ENCODE measurements around the gene SEMA3G. TPM values are rescaled to one million over a fixed set of nuclear protein-coding genes. Genes with fewer than 3 reads are reported as not detected.

The SEMA3G gene
- polyA plus RNA-seq, 1 donor (not counting 4 experiments of a cell fraction or from before 2014, with no cell fraction given): 0.07 TPM

- Histone ChIP-seq H3K36me3 (ENCODE audit: control insufficient read depth in 2 of 2, extremely low read depth in 1 of 2, insufficient read depth in 2 of 2, low read length in 2 of 2) (peaks cover 12 to 34% of the 10 kb centered on the region in 2 experiments), H3K9me3 (ENCODE audit: control insufficient read depth, low read depth, low read length) (no peaks in the 10 kb centered on the region), H3K27me3 (ENCODE audit: control insufficient read depth, extremely low read depth, insufficient read depth, low read length) (no peaks in the 10 kb centered on the region), H4K20me1 (ENCODE audit: control insufficient read depth, extremely low read depth, insufficient read depth, low read length) (peaks cover 15% of the 10 kb centered on the region), H3K9ac (ENCODE audit: control insufficient read depth, extremely low read depth, insufficient read depth, low read length) (no peak overlapping the region), H3K4me3 (ENCODE audit: control insufficient read depth in 2 of 3, extremely low read depth in 1 of 3, insufficient read depth in 2 of 3, low read depth in 1 of 3, low read length in 3 of 3) (peak overlapping the region in 2 of 3 experiments; percentile 30 to 48), H3K27ac (ENCODE audit: control insufficient read depth, insufficient read depth, low read length) (peak overlapping the region; percentile 18), H2AFZ (ENCODE audit: control insufficient read depth, low read length) (no peak overlapping the region), H3K4me2 (ENCODE audit: control insufficient read depth, extremely low read depth, insufficient read depth, low read depth, low read length) (peak overlapping the region; percentile 86), H3K79me2 (ENCODE audit: control insufficient read depth, insufficient read depth, low read length) (peaks cover 55% of the 10 kb centered on the region), H3K4me1 (ENCODE audit: control insufficient read depth, extremely low read depth, insufficient read depth, low read length) (peaks cover 36% of the 10 kb centered on the region), H3K9me1 (ENCODE audit: control insufficient read depth, extremely low read depth, insufficient read depth, low read length) (no peaks in the 10 kb centered on the region)
- TF ChIP-seq, protein P1, sequence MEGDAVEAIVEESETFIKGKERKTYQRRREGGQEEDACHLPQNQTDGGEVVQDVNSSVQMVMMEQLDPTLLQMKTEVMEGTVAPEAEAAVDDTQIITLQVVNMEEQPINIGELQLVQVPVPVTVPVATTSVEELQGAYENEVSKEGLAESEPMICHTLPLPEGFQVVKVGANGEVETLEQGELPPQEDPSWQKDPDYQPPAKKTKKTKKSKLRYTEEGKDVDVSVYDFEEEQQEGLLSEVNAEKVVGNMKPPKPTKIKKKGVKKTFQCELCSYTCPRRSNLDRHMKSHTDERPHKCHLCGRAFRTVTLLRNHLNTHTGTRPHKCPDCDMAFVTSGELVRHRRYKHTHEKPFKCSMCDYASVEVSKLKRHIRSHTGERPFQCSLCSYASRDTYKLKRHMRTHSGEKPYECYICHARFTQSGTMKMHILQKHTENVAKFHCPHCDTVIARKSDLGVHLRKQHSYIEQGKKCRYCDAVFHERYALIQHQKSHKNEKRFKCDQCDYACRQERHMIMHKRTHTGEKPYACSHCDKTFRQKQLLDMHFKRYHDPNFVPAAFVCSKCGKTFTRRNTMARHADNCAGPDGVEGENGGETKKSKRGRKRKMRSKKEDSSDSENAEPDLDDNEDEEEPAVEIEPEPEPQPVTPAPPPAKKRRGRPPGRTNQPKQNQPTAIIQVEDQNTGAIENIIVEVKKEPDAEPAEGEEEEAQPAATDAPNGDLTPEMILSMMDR (optimal IDR thresholded peaks at IDR 0.05 in 1 of 3, IDR thresholded peaks at IDR 0.05 in 1 of 3, conservative IDR thresholded peaks at IDR 0.05 in 1 of 3; ENCODE audit: extremely low read depth in 1 of 3, insufficient read depth in 2 of 3, low read length in 3 of 3): no peak
- no peak for TF ChIP-seq EZH2 (IDR thresholded peaks at IDR 0.05; ENCODE audit: low read length)
- DNase-seq (ENCODE audit: low read depth, low spot score) (no peak), FAIRE-seq (peak; percentile 81)
- dilution Hi-C loops (cut with MboI; ENCODE audit: extremely low pct_ligation_motif_present, low sequenced_read_pairs): no loop called here
Measured at GRCh38 chr3:52458031-52458760, 13.3 kb upstream of the SEMA3G start.

DNA sequence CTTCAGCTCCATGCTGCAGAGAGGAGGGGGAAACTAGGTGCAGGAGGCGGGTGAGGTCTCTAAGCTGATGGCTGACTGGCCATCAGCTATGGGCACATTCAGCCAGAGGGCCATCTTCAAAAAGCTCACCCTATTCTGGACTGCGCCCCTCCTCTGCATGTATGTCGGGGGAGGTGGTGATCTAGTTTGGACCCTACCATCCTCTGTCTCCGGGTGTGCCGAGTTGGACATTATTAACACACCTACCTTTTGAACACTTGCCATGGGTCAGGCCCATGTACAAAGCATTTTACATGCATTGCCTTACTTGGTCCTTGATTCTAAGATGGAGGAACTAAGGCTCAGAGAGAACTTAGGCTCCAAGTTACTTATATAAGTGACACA, 11.9 kb upstream of the SEMA3G start:
- Histone ChIP-seq H4K20me1 (ENCODE audit: control insufficient read depth, extremely low read depth, insufficient read depth, low read length) (peaks cover 15% of the 10 kb centered on the region), H3K27me3 (ENCODE audit: control insufficient read depth, extremely low read depth, insufficient read depth, low read length) (no peaks in the 10 kb centered on the region), H2AFZ (ENCODE audit: control insufficient read depth, low read length) (no peak overlapping the region), H3K4me3 (ENCODE audit: control insufficient read depth in 2 of 3, extremely low read depth in 1 of 3, insufficient read depth in 2 of 3, low read depth in 1 of 3, low read length in 3 of 3) (peak overlapping the region; percentile 70 to 76 (median 72)), H3K9me1 (ENCODE audit: control insufficient read depth, extremely low read depth, insufficient read depth, low read length) (no peaks in the 10 kb centered on the region), H3K79me2 (ENCODE audit: control insufficient read depth, insufficient read depth, low read length) (peaks cover 43% of the 10 kb centered on the region), H3K4me2 (ENCODE audit: control insufficient read depth, extremely low read depth, insufficient read depth, low read depth, low read length) (peak overlapping the region; percentile 86), H3K4me1 (ENCODE audit: control insufficient read depth, extremely low read depth, insufficient read depth, low read length) (peaks cover 36% of the 10 kb centered on the region), H3K27ac (ENCODE audit: control insufficient read depth, insufficient read depth, low read length) (no peak overlapping the region), H3K36me3 (ENCODE audit: control insufficient read depth in 2 of 2, extremely low read depth in 1 of 2, insufficient read depth in 2 of 2, low read length in 2 of 2) (peaks cover 10 to 24% of the 10 kb centered on the region in 2 experiments), H3K9ac (ENCODE audit: control insufficient read depth, extremely low read depth, insufficient read depth, low read length) (peak overlapping the region; percentile 84), H3K9me3 (ENCODE audit: control insufficient read depth, low read depth, low read length) (no peaks in the 10 kb centered on the region)
- TF ChIP-seq EZH2 (IDR thresholded peaks at IDR 0.05; ENCODE audit: low read length): no peak
- TF ChIP-seq, protein P1 (optimal IDR thresholded peaks at IDR 0.05 in 1 of 3, IDR thresholded peaks at IDR 0.05 in 1 of 3, conservative IDR thresholded peaks at IDR 0.05 in 1 of 3; ENCODE audit: extremely low read depth in 1 of 3, insufficient read depth in 2 of 3, low read length in 3 of 3): no peak
- FAIRE-seq: no peak
- dilution Hi-C loops (cut with MboI; ENCODE audit: extremely low pct_ligation_motif_present, low sequenced_read_pairs): no loop called here
- DNase-seq (ENCODE audit: low read depth, low spot score): no peak
